Activated naive CD8-positive, alpha-beta T cell treated with anti-CD3 and anti-CD28 coated beads, Interleukin-2, amount 50 U/mL, for 16 hours (primary cell): ENCODE results near the gene ANKRD13D.
A peak's percentile ranks its signal among the peaks of the same experiment; 100 is the strongest.

Source experiments
- DNase-seq: peaks from one replicate; pipeline ENCODE4 v3.0.0-alpha.2; 2020; ENCODE audit warnings: low read depth, low spot score

Gene ANKRD13D

DNA sequence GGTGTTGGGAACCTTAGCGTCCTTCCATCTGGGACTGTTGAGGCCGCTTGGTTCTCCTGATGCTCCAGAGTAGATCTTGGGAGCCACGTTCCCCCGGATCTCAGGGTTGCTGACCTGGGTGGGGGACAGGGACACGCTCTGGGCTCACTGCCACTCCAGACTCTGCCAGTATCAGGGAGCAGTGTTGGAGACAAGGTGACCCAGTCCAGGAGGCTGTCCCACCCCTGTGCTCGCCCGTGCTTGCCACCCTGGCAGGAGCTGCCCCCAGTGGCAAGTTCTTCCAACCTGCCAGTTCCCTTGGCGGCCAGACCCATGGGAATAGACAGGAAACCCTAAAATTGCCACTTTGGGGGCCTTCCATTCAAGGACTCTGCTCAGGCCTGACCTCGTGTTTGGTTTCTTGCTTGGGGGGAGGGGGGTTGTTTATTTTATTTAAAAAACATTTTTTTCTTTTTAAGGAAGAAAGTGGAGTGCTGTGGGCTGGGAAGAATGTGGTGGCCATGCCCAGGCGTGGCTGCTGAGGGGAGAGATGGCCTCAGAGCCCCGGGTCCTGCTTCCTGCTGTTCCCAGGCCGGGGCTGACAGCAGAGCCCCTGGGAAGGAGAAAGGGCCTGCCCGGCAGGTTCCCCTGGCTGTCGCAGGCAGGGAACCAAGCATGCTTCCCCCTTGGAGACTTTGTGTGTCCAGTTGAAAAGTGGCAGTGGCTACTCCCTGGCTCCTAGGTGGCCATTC is 15.7 kb upstream of the ANKRD13D start:
- no peak for DNase-seq

DNA sequence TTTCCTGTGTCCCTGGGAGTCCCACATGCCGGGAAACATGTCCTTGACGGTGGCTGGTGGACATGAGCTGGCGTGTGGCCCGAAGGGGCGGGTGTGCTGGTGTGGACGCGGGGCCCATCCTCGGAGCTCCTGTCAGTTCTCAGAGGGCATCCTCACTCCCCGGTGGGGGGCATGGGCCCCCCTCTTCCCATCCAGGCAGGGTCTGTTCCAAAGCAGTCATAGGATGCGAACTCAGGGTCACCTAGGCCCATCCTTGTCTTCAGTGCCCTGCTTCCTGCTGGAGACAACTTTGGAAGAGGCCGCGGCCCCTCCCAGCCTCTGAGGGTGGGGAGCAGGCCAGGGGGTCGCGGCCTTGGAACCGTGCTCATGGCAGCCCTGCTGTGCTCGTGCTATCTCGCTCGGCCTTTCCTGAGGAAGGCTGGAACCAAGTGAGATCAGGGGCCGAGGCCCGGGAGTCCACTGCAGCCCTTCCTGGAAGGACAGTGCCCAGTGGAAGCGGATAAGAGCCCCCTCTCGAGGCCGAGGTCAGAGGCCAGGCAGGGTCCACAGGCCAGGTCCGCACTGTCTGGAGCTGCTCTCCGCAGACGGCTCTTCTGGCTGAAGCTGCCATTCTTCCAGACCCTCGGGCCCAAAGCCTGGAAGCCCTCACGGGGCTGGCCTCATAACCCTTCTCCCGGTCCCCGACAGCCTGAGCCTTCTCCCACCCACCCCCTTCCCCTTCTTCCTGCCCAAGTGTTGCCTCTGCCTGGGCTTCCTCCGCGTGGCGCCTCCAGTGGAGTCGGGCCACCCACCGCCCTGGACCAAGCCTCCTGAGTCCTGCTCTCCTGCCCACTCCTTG is 14.1 kb upstream of the ANKRD13D start:
- DNase-seq: no peak

DNA sequence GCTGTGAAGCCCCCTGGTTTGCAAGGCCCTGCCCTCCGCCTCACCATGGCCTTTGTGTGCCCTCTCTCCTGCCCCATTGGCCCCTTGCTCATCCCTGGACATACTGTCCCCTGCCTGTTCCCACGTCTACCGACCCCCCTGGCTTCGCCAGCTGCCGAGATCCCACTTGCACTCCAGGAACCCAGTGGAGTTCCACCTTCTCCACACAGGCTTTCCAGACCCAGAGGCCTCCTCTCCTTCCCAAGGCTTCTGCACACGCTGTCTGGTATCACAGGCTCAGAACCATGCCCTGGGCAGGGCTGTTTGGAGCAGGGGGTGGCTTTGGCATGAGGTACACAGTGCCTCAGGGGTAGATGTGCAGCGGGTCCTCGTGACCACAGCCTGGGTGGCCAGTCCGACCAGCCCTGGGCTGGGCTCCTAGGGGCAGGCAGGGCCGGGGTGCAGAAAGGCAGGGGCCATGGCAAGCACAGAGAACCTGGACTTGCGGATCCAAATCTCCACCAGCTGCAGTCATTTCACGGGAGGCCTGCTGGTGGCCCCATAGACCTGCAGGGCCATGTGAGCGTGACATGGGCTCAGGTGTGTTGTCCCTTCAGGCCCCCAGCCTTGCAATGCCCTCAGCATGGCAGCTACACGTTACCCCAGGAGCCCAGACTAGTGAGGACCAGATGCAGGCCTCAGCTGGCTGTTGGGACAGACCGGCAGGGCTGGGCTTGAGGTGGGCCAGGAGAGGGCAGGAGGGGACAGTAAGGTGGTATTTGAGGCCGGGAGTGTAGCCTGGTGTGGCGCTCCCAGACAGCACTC is 13.3 kb upstream of the ANKRD13D start:
- no peak for DNase-seq

DNA sequence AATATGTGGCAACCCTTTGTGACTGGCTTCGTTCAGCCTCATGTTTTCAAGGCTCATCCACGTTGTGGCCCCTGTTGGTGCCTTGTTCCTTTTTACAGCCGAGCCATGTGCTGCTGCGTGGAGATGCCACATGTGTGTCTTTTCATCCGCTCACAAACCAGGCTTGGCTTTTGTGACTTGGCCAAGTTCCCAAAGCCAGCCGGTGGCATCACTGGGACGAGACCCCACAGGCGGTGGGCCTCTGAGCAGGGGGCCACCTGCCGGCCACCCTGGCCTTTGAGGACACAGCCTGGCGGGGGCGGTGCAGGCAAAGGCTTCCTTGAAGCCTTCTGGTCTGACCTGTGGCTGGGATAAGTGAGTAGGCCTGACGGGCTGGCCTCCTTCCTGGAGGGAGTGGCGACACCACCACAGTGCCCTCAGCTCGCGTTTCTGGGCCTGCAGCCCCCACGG is 12.3 kb upstream of the ANKRD13D start:
- DNase-seq: no peak

DNA sequence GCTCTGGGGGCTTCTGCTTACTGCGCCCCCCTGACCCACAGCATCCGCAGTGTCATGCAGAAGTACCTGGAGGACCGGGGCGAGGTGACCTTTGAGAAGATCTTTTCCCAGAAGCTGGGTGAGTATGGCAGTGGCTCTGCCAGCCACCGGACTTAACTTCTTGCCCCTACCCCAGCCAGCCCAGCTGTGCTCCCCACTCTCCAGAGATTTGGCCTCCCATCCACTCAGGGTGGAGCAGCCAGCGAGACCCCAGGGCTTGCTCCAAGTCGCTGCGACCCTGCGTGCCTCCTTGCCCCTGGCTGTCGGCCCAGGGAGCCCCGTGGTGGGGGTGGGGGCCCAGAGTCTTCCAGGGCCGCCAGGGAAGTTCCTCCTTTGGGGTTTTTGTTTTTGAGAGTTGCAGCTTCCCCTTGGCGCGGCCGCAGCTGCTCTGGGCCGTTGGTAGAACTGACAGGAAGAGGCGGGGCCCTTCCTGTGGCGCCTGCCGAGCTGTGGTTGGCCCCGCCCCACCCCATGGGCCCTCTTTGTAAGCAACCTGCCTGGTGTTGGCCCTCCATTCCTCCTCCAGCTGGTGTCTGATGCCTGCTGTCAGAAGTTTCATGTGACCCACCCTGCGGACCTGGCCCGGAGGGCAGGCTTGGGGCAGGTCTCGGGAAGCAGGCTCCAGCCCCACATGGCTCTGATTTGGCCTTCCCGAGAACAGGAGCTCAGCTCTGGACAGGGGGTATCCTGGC is 11.7 kb upstream of the ANKRD13D start:
- peak; percentile 71 for DNase-seq

DNA sequence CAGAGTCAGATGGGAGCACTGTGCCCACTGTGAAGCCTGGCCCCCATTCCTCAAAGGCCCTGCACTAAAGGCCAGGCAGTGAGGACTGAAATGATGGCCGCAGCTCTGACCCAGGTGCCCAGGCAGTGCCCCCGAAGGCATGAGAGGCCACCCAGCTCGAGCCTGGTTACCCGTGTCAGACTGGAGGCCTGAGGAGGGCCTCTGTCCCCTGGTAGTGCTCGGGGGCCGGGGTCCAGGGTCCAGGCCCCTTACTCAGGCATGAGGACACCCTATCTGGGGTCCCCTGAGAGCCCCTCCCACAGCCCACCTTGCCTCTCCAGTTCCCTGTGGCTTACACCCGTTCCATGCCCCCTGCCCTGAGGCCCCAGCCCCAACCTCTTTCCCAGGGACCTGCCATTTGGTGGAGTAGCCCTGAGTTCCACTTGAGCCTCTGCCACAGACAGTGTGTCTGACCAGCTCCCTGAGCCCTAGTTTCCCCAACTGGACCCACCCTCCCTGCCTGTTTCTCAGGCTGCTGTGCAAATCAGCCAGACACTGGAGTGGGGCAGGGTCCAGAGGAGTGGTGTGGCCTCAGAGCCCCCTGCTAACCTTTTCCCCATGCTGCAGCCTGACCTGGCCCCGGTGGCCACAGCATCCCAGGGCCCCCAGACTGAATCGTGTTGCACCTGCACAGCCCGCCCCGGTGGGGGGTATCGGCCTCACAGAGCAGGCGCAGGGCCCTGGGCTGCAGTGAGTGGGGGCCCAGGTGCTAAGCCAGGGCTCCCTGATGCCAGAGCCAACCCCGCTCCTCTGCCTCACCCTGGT is 10.8 kb upstream of the ANKRD13D start:
- DNase-seq: no peak

DNA sequence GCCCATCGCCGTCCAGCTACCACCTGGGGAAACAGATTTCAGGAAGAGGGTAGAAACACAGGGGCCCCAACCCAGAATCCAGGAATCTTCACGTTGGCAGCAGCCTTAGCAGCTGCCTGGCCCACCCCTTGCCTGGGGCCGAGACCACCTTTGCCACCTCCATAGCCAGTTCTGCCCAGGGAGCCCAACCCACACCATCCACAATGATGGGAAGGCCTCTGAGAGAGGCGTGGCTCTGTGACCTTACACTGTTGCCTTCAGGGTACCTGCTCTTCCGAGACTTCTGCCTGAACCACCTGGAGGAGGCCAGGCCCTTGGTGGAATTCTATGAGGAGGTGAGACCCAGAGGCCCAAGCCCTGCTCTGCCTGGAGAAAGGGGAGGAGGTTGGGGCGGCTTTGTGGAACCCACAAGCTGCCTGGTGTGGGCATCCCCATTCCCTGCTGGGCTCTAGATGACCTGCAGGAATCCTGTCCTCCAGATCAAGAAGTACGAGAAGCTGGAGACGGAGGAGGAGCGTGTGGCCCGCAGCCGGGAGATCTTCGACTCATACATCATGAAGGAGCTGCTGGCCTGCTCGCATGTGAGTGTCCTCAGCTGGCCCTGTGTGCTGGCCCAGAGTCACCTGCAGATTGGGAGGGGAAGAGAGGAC is 10.0 kb upstream of the ANKRD13D start:
- DNase-seq: no peak

DNA sequence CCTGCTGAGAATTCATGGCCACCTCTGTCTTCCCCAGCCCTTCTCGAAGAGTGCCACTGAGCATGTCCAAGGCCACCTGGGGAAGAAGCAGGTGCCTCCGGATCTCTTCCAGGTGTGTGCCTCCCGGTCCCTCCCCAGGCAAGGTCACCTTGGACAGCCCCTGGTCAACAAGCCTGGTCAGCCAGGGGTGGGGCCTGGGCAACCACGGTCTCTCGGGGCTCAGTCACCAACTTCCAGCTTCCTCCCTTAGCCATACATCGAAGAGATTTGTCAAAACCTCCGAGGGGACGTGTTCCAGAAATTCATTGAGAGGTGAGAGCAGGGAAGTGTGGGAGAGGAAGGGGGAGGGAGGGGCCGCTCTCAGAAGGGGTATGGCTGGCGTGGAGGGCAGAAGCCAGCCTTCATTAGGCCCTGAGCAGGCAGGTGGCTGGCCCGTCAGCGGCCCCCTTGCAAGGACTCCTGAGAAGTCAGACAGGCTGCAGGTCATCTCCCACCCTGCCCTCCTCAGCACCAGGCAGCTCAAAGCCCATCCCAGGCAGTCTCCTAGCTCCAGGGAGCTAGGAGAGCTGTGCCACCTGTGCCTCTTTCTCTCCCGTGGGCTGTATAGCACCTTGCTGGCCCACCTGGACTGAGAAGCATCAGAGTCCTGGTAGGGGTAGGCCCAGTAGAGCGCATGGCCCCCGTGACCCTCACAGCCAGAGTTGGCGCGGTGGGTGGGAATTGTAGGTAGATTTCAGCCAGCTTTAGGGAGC is 9.3 kb upstream of the ANKRD13D start:
- no peak for DNase-seq

DNA sequence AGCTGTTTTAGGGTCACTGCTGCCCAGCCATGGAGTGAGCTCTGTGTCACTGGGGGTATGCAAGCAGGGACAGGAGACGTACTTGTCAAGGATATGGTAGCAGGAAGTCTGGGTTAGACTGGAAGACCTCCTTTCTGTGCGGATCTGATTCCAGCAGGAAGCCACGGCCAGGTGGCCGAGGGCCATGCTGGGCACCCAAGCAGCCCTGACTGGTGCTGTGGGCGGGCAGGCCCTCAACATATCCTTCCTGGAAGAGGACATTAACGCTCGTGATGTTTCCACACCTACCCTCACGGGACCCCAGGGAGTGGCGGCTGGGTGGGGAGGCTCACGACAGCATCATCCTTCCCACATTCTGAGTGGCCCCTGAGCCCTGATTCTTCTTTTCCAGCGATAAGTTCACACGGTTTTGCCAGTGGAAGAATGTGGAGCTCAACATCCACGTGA is 8.7 kb upstream of the ANKRD13D start:
- DNase-seq: no peak

DNA sequence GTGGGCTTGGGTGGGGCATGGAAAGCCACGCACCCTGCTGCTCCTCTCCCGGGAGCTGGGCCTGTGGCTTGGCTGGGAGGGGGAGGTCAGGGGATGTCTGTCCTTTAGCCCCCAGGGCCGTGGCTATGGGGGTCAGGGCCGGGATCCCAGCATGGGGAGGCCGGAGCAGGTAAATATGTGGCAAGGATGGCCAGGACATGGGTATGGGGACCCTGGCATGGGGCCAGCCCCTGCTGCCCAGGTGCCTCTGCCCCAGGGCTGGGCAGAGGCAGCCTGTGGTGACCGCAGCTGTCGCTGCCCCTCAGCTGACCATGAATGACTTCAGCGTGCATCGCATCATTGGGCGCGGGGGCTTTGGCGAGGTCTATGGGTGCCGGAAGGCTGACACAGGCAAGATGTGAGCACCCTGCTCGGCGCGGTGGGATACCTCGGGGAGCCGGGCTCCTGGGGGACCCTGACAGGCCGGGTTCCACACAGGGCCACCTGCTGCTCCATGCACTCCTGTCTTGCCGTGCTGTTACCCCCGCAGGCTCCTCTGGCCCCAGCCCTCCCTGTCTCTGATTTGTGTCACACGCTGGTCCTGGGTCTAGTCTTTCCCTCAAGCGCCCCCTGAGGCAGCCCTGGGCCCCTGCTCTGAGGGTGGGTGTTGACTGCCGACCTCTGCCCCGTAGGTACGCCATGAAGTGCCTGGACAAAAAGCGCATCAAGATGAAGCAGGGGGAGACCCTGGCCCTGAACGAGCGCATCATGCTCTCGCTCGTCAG is 8.1 kb upstream of the ANKRD13D start:
- no peak for DNase-seq

DNA sequence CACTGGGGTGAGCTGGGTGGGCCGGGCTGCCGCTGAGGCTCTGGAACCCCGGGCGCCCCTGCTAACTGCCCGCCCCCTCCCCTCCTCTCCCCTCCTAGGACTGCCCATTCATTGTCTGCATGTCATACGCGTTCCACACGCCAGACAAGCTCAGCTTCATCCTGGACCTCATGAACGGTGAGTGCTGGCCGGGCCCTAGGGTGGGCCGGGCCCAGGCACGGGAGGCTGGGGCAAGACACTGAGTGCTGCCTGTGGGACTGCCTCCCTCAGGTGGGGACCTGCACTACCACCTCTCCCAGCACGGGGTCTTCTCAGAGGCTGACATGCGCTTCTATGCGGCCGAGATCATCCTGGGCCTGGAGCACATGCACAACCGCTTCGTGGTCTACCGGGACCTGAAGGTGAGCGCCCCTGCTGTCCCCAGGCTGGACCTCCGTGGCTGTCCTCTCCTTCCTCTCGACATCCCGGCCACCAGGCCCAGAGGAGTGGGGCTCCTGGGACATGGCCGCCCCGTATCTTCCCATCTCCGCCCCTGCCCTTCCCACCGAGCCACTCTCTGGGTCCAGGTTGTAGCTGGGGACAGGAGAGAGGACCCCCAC is 7.5 kb upstream of the ANKRD13D start:
- DNase-seq: no peak

DNA sequence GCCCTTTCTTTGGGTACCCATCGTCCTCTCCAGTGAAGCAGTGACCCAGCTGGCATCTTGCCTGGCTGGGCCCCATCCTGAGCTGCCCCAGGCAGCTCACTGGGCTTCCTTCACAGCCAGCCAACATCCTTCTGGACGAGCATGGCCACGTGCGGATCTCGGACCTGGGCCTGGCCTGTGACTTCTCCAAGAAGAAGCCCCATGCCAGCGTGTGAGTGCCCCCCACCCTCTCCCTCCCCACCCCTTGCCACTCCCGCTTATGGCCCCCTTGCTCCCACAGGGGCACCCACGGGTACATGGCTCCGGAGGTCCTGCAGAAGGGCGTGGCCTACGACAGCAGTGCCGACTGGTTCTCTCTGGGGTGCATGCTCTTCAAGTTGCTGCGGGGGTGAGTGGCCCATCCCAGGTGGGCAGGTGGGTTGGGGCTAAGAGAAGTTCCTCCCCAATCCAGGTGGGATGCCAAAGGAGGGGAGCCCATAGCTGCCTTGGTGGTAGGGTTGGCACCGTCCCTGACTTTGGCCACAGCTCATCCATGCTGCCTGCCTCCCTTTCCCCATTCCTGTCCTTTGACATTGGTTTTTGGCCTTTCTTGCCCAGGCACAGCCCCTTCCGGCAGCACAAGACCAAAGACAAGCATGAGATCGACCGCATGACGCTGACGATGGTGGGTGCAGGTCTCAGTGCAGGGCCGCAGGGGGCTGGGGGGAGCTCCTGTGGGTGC is 6.8 kb upstream of the ANKRD13D start:
- no peak for DNase-seq

DNA sequence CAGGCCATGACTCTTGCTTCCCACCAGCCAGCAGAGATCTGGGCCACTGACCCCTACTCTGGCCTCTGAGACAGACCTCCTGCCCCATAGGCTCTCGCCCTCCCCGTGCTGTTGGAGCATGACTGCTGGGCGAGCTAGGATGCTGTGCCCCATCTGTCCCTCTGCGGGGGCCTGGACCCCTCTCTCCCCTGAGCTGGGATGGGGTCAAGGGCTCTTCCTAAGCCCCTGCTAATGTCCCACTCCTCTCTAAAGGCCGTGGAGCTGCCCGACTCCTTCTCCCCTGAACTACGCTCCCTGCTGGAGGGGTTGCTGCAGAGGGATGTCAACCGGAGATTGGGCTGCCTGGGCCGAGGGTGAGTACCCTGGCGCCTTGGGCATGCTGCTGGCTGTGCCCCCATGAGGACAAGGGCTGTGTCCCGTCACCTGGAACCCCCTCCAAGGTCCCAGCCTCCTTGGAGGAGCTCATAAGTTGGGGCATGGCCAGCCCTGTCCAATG is 6.2 kb upstream of the ANKRD13D start:
- DNase-seq: no peak

DNA sequence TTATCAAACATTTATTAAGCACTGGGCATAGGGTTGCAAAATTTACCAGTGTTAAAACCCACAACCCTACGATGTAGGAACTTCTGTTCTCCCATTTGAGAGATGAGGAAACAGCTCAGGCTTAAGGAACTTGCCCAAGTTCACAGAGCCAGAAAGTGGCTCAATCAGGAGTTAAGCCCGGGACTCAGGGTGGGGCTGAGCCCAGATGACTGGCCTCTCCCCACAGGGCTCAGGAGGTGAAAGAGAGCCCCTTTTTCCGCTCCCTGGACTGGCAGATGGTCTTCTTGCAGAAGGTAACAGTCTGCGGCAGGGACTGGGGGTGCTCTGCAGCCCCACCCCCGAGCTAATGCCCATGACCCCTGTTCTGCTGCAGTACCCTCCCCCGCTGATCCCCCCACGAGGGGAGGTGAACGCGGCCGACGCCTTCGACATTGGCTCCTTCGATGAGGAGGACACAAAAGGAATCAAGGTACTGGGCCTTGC is 5.6 kb upstream of the ANKRD13D start:
- DNase-seq: no peak

DNA sequence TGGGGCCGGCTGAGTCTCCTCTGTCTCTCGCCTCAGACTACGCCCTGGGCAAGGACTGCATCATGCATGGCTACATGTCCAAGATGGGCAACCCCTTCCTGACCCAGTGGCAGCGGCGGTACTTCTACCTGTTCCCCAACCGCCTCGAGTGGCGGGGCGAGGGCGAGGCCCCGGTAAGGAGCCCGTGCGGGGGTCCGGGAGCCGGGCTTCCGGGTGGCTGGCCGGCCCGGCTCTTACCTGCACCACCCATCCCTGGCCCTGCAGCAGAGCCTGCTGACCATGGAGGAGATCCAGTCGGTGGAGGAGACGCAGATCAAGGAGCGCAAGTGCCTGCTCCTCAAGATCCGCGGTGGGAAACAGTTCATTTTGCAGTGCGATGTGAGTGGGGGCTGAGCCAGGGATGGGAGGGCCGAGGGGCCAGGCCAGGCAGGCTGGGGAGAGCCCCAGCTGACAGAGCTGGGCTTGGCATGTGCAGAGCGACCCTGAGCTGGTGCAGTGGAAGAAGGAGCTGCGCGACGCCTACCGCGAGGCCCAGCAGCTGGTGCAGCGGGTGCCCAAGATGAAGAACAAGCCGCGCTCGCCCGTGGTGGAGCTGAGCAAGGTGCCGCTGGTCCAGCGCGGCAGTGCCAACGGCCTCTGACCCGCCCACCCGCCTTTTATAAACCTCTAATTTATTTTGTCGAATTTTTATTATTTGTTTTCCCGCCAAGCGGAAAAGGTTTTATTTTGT is 4.1 kb upstream of the ANKRD13D start:
- DNase-seq: no peak
